ENCODE data around the gene ZFP42. TPM values are rescaled to one million over a fixed set of nuclear protein-coding genes. Genes with fewer than 3 reads are reported as not detected.

ZFP42 gene
- total and polyA plus RNA-seq, 2 of the 8 experiments (the other 6 are each of a cell fraction or from before 2014, with no cell fraction given): 69.4 to 188 TPM

DNA sequence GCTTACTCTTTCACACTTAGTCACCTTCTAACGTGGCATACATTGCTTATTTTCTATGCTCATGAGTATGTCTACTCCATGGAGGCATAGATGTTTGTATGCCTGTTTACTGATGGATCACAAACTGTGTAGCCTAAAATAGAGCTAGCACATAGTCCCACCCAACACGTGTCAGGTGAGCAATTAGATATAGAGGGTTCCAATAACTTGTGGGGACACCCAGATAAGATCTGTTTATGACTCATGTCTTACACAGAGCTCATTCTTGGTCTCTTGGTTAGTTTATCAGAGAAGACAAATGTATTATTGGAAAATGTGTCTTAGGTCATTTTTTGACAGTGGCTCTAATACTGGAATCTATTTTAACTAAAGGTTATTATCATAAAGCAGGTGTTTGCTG lies 6.8 kb downstream of the ZFP42 start:
- Histone ChIP-seq H3K27me3 (replicated peaks in 1 of 4; ENCODE audit: control insufficient read depth in 3 of 4, extremely low read depth in 1 of 4, insufficient read depth in 3 of 4, low read length in 3 of 4) (no peaks in the 10 kb centered on the region), H3K23me2 (ENCODE audit: low read depth, low read length) (peaks cover 5% of the 10 kb centered on the region; the same call in 1 of the 2 replicates), H3K23ac (ENCODE audit: insufficient read length) (no peak overlapping the region), H3K56ac (replicated peaks; ENCODE audit: insufficient read length, low read depth, low read length) (no peak overlapping the region), H3K4me1 (replicated peaks in 1 of 4; ENCODE audit: control insufficient read depth in 3 of 4, insufficient read depth in 4 of 4, low read length in 3 of 4) (peaks cover 7 to 11% (median 8%) of the 10 kb centered on the region in 4 experiments), H2BK20ac (ENCODE audit: low read length) (no peak overlapping the region), H3K9ac (replicated peaks in 1 of 4; ENCODE audit: extremely low read depth in 1 of 4, low read depth in 3 of 4, low read length in 3 of 4) (no peak overlapping the region), H2BK5ac (ENCODE audit: low read depth, low read length) (no peak overlapping the region), H4K5ac (ENCODE audit: insufficient read length, low read depth, low read length) (no peak overlapping the region), H3K4me3 (ENCODE audit: extremely low read depth in 1 of 4, insufficient read depth in 2 of 4, low read depth in 3 of 4, low read length in 4 of 4) (no peak overlapping the region), H2BK15ac (ENCODE audit: low read length) (no peak overlapping the region), H3K4ac (replicated peaks; ENCODE audit: insufficient read length, low read depth, low read length) (no peak overlapping the region), H2AFZ (ENCODE audit: low read length) (no peak overlapping the region), H3K79me1 (ENCODE audit: low read depth, low read length) (peaks cover 10% of the 10 kb centered on the region), H2AK5ac (ENCODE audit: low read depth, low read length) (no peak overlapping the region), H4K20me1 (replicated peaks in 1 of 2; ENCODE audit: control insufficient read depth in 1 of 2, insufficient read depth in 2 of 2, low read length in 2 of 2) (peaks cover 36 to 51% of the 10 kb centered on the region in 2 experiments), H3K36me3 (ENCODE audit: control insufficient read depth in 2 of 4, insufficient read depth in 4 of 4, low read length in 3 of 4) (peaks cover 51 to 95% (median 69%) of the 10 kb centered on the region in 4 experiments), H3K79me2 (ENCODE audit: control insufficient read depth in 1 of 2, insufficient read depth in 2 of 2, low read length in 2 of 2) (peaks cover 41 to 97% of the 10 kb centered on the region in 2 experiments), H3K4me2 (ENCODE audit: insufficient read depth in 1 of 2, low read depth in 2 of 2, low read length in 2 of 2) (no peak overlapping the region), H2BK120ac (replicated peaks; ENCODE audit: low read depth, low read length) (no peak overlapping the region), H4K91ac (replicated peaks; ENCODE audit: insufficient read length, low read length) (no peak overlapping the region), H2BK12ac (ENCODE audit: low read depth, low read length) (no peak overlapping the region), H3K27ac (ENCODE audit: low read depth, low read length) (no peak overlapping the region), H4K8ac (ENCODE audit: extremely low read depth, insufficient read depth, low read length) (no peak overlapping the region), H3K14ac (ENCODE audit: insufficient read length) (no peak overlapping the region), H3K9me3 (ENCODE audit: insufficient read depth in 2 of 2, low read depth in 1 of 2, low read length in 1 of 2) (no peaks in the 10 kb centered on the region), H3K18ac (ENCODE audit: extremely low read depth, low read length) (no peak overlapping the region)
- no peak for TF ChIP-seq BCL11A (IDR thresholded peaks at IDR 0.05; ENCODE audit: low read depth in 2 of 2, low read length in 2 of 2)
- TF ChIP-seq ZNF274 (IDR thresholded peaks at IDR 0.05; ENCODE audit: borderline replicate concordance, extremely low read depth, low read length): no peak
- TF ChIP-seq RFX5 (IDR thresholded peaks at IDR 0.05; ENCODE audit: borderline replicate concordance, low read depth, low read length): no peak
- no peak for TF ChIP-seq CHD1 (IDR thresholded peaks at IDR 0.05; ENCODE audit: low read depth, low read length)
- TF ChIP-seq, protein P1, sequence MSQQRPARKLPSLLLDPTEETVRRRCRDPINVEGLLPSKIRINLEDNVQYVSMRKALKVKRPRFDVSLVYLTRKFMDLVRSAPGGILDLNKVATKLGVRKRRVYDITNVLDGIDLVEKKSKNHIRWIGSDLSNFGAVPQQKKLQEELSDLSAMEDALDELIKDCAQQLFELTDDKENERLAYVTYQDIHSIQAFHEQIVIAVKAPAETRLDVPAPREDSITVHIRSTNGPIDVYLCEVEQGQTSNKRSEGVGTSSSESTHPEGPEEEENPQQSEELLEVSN (IDR thresholded peaks at IDR 0.05): no peak
- TF ChIP-seq KDM5A (IDR thresholded peaks at IDR 0.05; ENCODE audit: low read length): no peak
- no peak for FAIRE-seq
- DNase-seq (ENCODE audit: low read depth in 1 of 2, low spot score in 2 of 2): no peak
- 89% methylated on average over 2 of the region's 2 CpGs; no CpG with 5 or more reads in 1 of the 2 experiments for WGBS, 2 experiments (ENCODE audit: extremely low coverage in 1 of 2, insufficient coverage in 1 of 2, insufficient read length in 1 of 2, insufficient replicate concordance in 2 of 2, low coverage in 1 of 2, low lambda C conversion rate in 2 of 2, missing lambda C conversion rate in 1 of 2)
- POLR2A ChIA-PET (ENCODE audit: partially characterized antibody): interaction anchor here (0.6 to 18.1 kb wide), 6 partner anchors 8 to 1943 kb away, joined by 3 to 228 read pairs (median 5); no protein-coding TSS in a partner anchor
- CTCF ChIA-PET (ENCODE audit: partially characterized antibody): interaction anchor here (1.1 to 1.6 kb wide), 2 partner anchors 79 to 84 kb away, joined by 3 read pairs; no protein-coding TSS in a partner anchor
